Natural killer cell (primary cell): Measurements from ENCODE around the gene PPP1R16B. TPM values are rescaled to one million over a fixed set of nuclear protein-coding genes. Genes with fewer than 3 reads are reported as not detected.
"Not testable (repeated sequence)": the region's sequence is repeated elsewhere in the genome, so short reads cannot be mapped to it uniquely, and the experiment has no call there.

Source experiments
- ATAC-seq, 3 donors: fragments of 150-1000 bp in 2 of 3; fragments of 200-7000 bp in 1 of 3; cut with Tn5 transposase; 1 replicate in 1 of 3; 2 replicates in 2 of 3; pipeline ENCODE4 v1.10.0; 2021; ENCODE audit warnings: mild to moderate bottlenecking in 2 of 3, moderate library complexity in 2 of 3
- DNase-seq, 2 donors: peaks; one replicate each; pipeline versions ENCODE4 v3.0.0 to v3.0.0-alpha.2; 2013 to 2021; ENCODE audit warnings: mixed read lengths in 1 of 2
- H3K27ac ChIP-seq: one replicate; pipeline ENCODE4 v1.5.1; 2013; ENCODE audit warnings: mild to moderate bottlenecking, low read length
- H3K27me3 ChIP-seq: one replicate; pipeline ENCODE4 v1.6.1; 2013; ENCODE audit warnings: low read length; ENCODE audit not compliant: control insufficient read depth, insufficient read depth
- H3K36me3 ChIP-seq: one replicate; pipeline ENCODE4 v1.6.1; 2013; ENCODE audit warnings: low read length; ENCODE audit not compliant: control insufficient read depth, insufficient read depth
- H3K4me1 ChIP-seq: one replicate; pipeline ENCODE4 v1.6.1; 2013; ENCODE audit warnings: low read length; ENCODE audit not compliant: control insufficient read depth, insufficient read depth
- H3K4me3 ChIP-seq: one replicate; pipeline ENCODE4 v1.5.1; 2013; ENCODE audit warnings: low read length
- H3K9me3 ChIP-seq: one replicate; pipeline ENCODE4 v1.6.1; 2013; ENCODE audit warnings: low read length; ENCODE audit not compliant: control insufficient read depth, insufficient read depth
- H3K27ac Mint-ChIP-seq, 2 donors: one replicate each; pipeline ENCODE4 v1.8.0; 2022; ENCODE audit warnings: mild to moderate bottlenecking in 2 of 2, mixed read lengths in 2 of 2, moderate library complexity in 1 of 2
- H3K27me3 Mint-ChIP-seq, 2 donors: one replicate each; pipeline ENCODE4 v1.8.0; 2022; ENCODE audit warnings: low read depth in 2 of 2, mixed read lengths in 2 of 2
- H3K36me3 Mint-ChIP-seq: one replicate; pipeline ENCODE4 v1.8.0; 2022; ENCODE audit warnings: mixed read lengths
- H3K4me1 Mint-ChIP-seq, 2 donors: one replicate each; pipeline ENCODE4 v1.8.0; 2022; ENCODE audit warnings: mixed read lengths in 2 of 2
- H3K4me3 Mint-ChIP-seq: one replicate; pipeline ENCODE4 v1.8.0; 2022; ENCODE audit warnings: mild to moderate bottlenecking, moderate library complexity, mixed read lengths
- H3K9me3 Mint-ChIP-seq, 2 donors: one replicate each; pipeline ENCODE4 v1.8.0; 2022; ENCODE audit warnings: mixed read lengths in 2 of 2
- WGBS: methylation state at CpG from one replicate; pipeline ENCODE4 v1.1.7; 2013; ENCODE audit warnings: missing lambda C conversion rate; ENCODE audit not compliant: insufficient coverage; 5-methylcytosine and 5-hydroxymethylcytosine counted together
- intact Hi-C: fragments of 100-400 bp; cut with micrococcal nuclease; formaldehyde crosslinking; loops from one replicate; pipeline ENCODE4 v1.14.2; 2022
- total RNA-seq, 4 donors: library from RNA; stranded (reverse); fragments of 120-200 nt in 1 of 4; gene quantifications; one replicate each; pipeline versions ENCODE4 v1.2.3 to v1.2.4, GENCODE V29; 2013 to 2022
- TF ChIP-seq, protein P1 (sequence below): fragments of 200-600 bp; IDR thresholded peaks from one replicate; pipeline ENCODE4 v1.8.0; 2022; ENCODE audit warnings: antibody characterized with exemption

PPP1R16B gene
- total RNA-seq, 3 donors from 2014 or later (not counting 1 experiment from before 2014, with no cell fraction given), result 52.0 to 62.3 (median 53.7) TPM

DNA sequence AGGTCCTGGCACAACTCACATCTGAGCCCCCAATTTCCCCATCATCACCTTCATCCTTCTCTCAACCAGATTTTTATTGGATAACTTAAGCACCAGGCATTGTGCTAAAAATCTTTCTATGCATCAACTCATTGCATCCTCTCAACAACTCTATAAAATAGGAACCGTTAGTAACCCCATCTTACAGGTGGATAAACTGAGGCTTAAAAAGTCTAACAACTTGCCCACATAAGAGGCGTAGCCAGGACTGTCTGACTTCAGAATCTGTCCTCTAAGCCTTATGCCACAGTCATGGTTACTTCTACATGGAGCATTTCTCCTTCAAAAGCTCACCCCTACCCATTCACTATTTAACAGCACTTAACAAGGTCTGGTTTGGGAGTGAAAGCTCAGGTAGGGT is 51.1 kb downstream of the PPP1R16B start:
- no peak overlapping the region for H3K4me3 ChIP-seq
- Mint-ChIP-seq H3K36me3 (no peaks in the 10 kb centered on the region), H3K9me3 (no peaks in the 10 kb centered on the region), H3K27ac (peak overlapping the region; percentile 19 to 72), H3K27me3 (no peaks in the 10 kb centered on the region), H3K4me1 (peaks cover 65 to 76% of the 10 kb centered on the region in 2 donors), H3K4me3 (no peak overlapping the region)
- DNase-seq (no peak), ATAC-seq (no peak)
- peaks cover 2% of the 10 kb centered on the region for H3K36me3 ChIP-seq
- WGBS, result 87% methylated on average over 2 of the region's 2 CpGs
- TF ChIP-seq, protein P1, sequence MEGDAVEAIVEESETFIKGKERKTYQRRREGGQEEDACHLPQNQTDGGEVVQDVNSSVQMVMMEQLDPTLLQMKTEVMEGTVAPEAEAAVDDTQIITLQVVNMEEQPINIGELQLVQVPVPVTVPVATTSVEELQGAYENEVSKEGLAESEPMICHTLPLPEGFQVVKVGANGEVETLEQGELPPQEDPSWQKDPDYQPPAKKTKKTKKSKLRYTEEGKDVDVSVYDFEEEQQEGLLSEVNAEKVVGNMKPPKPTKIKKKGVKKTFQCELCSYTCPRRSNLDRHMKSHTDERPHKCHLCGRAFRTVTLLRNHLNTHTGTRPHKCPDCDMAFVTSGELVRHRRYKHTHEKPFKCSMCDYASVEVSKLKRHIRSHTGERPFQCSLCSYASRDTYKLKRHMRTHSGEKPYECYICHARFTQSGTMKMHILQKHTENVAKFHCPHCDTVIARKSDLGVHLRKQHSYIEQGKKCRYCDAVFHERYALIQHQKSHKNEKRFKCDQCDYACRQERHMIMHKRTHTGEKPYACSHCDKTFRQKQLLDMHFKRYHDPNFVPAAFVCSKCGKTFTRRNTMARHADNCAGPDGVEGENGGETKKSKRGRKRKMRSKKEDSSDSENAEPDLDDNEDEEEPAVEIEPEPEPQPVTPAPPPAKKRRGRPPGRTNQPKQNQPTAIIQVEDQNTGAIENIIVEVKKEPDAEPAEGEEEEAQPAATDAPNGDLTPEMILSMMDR, result no peak
- H3K27me3 ChIP-seq, result no peaks in the 10 kb centered on the region
- no peaks in the 10 kb centered on the region for H3K9me3 ChIP-seq
- intact Hi-C loops, result loop anchor here (5.0 kb wide), 1 partner anchor 36 kb away; no protein-coding TSS in a partner anchor
- no peak overlapping the region for H3K27ac ChIP-seq
- H3K4me1 ChIP-seq, result peaks cover 52% of the 10 kb centered on the region

DNA sequence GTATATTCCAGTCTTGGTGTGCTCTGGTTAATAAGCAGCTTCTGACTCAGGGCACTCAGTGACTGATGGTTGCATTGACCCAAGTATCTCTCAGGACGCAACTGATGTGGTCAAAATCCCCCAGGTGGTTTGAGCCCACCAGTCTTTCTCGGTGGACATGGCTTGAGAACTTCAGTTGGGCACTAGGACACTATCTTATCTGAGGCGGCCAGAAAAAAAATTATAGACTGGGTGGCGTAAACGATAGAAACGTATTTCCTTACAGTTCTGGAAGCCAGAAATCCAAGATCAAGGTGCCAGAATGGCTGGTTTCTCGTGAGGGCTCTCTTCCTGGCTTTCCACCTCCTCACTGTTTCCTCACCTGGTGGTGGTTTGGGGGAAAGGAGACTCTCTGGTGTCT is 52.2 kb downstream of the PPP1R16B start:
- no peak overlapping the region for H3K4me3 ChIP-seq
- peaks cover 63% of the 10 kb centered on the region for H3K4me1 ChIP-seq
- Mint-ChIP-seq H3K36me3 (no peaks in the 10 kb centered on the region), H3K4me1 (peaks cover 74 to 76% of the 10 kb centered on the region in 2 donors), H3K27me3 (no peaks in the 10 kb centered on the region), H3K27ac (peak overlapping the region; percentile 80 to 81), H3K9me3 (no peaks in the 10 kb centered on the region), H3K4me3 (no peak overlapping the region)
- ATAC-seq (no peak), DNase-seq (no peak)
- no peaks in the 10 kb centered on the region for H3K27me3 ChIP-seq
- peaks cover 2% of the 10 kb centered on the region for H3K36me3 ChIP-seq
- H3K9me3 ChIP-seq, result no peaks in the 10 kb centered on the region
- H3K27ac ChIP-seq, result peak overlapping the region; percentile 67
- TF ChIP-seq, protein P1, result no peak
- WGBS, result 93% methylated on average over 7 of the region's 7 CpGs
- intact Hi-C loops, result loop anchor here (2.0 to 5.0 kb wide), 3 partner anchors 17 to 35 kb away; no protein-coding TSS in a partner anchor

DNA sequence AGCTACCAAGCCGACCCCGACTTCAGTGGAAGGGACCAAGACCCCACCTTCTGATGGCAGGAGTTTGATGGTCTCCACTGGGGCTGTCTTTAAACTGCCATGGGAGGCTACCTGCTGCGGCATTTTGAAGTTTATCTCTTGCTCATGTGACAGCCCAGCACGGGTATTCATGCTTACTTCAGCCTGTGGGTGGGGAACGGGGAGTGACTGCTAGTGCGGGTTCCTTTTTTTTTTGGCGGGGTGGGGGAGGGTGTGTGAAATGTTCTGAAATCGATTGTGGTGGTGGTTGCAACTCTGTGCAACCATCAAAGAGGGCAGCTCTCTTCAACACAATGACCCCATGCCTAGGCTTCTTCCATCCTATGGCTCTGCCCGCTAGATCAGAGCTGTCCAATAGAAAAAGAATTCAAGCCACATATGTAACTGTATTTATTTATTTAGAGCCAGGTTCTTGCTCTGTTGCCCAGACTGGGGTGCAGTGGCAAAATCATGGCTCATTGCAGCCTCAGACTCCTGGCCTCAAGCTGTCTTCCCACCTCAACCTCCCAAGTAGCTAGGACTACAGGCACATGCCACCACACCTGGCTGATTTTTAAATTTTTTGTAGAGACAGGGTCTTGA is 53.7 kb downstream of the PPP1R16B start:
- peaks cover 78 to 81% of the 10 kb centered on the region in 2 donors for H3K4me1 Mint-ChIP-seq
- peak; percentile 47 to 74 (median 72) for ATAC-seq
- Histone ChIP-seq H3K4me1 (peaks cover 74% of the 10 kb centered on the region), H3K9me3 (no peaks in the 10 kb centered on the region), H3K27ac (peak overlapping the region; percentile 67), H3K36me3 (no peaks in the 10 kb centered on the region), H3K4me3 (no peak overlapping the region), H3K27me3 (no peaks in the 10 kb centered on the region)
- intact Hi-C loops, result loop anchor here (2.0 to 5.0 kb wide), 3 partner anchors 16 to 33 kb away; no protein-coding TSS in a partner anchor
- H3K27me3 Mint-ChIP-seq, result no peaks in the 10 kb centered on the region
- no peaks in the 10 kb centered on the region for H3K36me3 Mint-ChIP-seq
- WGBS, result 32% methylated on average over 6 of the region's 9 CpGs
- peak overlapping the region; percentile 45 for H3K4me3 Mint-ChIP-seq
- H3K27ac Mint-ChIP-seq, result peak overlapping the region; percentile 80 to 81
- TF ChIP-seq, protein P1, result no peak
- DNase-seq, result peak in 1 of 2 donors; percentile 73
- H3K9me3 Mint-ChIP-seq, result no peaks in the 10 kb centered on the region

DNA sequence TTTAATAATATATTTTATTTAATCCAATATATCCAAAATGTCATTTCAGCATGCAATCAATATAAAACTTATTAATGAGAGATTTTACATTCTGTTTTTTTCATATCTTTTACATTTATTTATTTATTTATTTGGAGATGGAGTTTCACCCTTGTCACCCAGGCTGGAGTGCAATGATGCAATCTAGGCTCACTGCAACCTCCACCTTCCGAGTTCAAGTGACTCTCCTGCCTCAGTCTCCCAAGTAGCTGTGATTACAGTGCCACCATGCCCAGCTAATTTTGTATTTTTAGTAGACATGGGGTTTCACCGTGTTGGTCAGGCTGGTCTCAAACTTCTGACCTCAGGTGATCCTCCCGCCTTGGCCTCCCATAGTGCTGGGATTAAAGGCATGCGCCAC is 54.4 kb downstream of the PPP1R16B start:
- peak overlapping the region in 1 of 2 donors; percentile 54 for H3K27ac Mint-ChIP-seq
- H3K36me3 ChIP-seq, H3K4me3 Mint-ChIP-seq, H3K27me3 ChIP-seq, H3K36me3 Mint-ChIP-seq, ATAC-seq, H3K9me3 ChIP-seq, H3K9me3 Mint-ChIP-seq, DNase-seq, H3K27me3 Mint-ChIP-seq, H3K27ac ChIP-seq, H3K4me3 ChIP-seq: not testable (repeated sequence)
- H3K4me1 ChIP-seq, result peaks cover 79% of the 10 kb centered on the region
- WGBS, result 94% methylated on average over 4 of the region's 4 CpGs
- intact Hi-C loops, result loop anchor here (2.0 to 5.0 kb wide), 3 partner anchors 15 to 32 kb away; no protein-coding TSS in a partner anchor
- H3K4me1 Mint-ChIP-seq, result peaks cover 73 to 77% of the 10 kb centered on the region in 2 donors
